Subcutaneous adipose tissue (tissue), 4 donors: ENCODE measurements around the gene XPA. TPM values are rescaled to one million over a fixed set of nuclear protein-coding genes. Genes with fewer than 3 reads are reported as not detected.

Experiments
- total RNA-seq, 4 donors: library from RNA; depleted of rRNA; stranded (reverse); fragments of >200 nt; gene quantifications; one replicate each; pipeline ENCODE4 v1.1.0, GENCODE V29; 2016
- TF ChIP-seq, protein P1 (sequence below): fragments of 450-650 bp; IDR thresholded peaks from one replicate; pipeline ENCODE4 v1.5.1; 2016; ENCODE audit warnings: low read depth, mild to moderate bottlenecking, control low read depth, antibody characterized with exemption, moderate library complexity

The XPA gene
- total RNA-seq, 4 donors from 2014 or later, result 15.1 to 18.7 (median 18.4) TPM

- TF ChIP-seq, protein P1, sequence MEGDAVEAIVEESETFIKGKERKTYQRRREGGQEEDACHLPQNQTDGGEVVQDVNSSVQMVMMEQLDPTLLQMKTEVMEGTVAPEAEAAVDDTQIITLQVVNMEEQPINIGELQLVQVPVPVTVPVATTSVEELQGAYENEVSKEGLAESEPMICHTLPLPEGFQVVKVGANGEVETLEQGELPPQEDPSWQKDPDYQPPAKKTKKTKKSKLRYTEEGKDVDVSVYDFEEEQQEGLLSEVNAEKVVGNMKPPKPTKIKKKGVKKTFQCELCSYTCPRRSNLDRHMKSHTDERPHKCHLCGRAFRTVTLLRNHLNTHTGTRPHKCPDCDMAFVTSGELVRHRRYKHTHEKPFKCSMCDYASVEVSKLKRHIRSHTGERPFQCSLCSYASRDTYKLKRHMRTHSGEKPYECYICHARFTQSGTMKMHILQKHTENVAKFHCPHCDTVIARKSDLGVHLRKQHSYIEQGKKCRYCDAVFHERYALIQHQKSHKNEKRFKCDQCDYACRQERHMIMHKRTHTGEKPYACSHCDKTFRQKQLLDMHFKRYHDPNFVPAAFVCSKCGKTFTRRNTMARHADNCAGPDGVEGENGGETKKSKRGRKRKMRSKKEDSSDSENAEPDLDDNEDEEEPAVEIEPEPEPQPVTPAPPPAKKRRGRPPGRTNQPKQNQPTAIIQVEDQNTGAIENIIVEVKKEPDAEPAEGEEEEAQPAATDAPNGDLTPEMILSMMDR, result no peak
These were observed 36.3 kb downstream of the XPA start for GRCh38 chr9:97660847-97661246.

- TF ChIP-seq, protein P1, result no peak
These were observed 36.8 kb downstream of the XPA start for GRCh38 chr9:97660340-97660739.

GRCh38 chr9:97659771-97660170, 37.4 kb downstream of the XPA start:
- TF ChIP-seq, protein P1, result no peak

DNA sequence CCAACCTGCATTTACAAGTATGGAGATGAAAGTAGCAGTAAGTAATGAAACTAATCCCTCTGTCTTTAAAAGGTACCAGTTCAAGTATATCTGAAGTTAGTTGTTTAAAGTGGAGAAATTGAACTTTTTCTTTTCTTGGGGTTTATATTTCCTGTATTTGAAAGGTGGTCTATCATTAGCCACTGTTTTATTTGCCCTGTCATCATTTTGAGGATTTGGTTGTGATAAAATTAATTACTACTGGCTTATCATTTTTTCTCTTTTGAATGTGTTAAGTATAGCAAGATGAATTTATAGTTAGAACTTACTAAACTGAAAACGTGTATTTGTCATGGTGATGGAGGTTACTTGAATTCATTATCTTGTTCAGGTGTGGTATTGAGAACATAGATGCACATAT, 38.4 kb downstream of the XPA start:
- TF ChIP-seq, protein P1, result no peak

GRCh38 chr9:97651646-97652045, 45.5 kb downstream of the XPA start:
- TF ChIP-seq, protein P1, result no peak

DNA sequence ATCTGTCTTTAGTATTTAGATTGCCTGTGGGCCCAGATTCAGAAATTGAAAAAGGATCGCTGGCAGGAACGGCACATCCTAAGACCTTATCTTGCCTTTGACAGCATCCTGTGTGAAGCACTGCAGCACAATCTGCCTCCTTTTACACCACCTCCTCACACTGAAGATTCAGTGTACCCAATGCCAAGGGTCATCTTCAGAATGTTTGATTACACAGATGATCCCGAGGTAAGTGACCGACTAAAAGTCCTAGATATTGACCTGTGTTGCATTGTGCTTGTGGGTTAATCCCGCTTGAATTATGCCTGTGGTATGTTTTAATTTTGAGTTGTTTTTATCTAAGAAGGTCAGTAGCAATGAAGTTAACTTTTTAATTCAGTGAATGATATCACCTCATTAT, 49.1 kb downstream of the XPA start:
- TF ChIP-seq, protein P1, result no peak

DNA sequence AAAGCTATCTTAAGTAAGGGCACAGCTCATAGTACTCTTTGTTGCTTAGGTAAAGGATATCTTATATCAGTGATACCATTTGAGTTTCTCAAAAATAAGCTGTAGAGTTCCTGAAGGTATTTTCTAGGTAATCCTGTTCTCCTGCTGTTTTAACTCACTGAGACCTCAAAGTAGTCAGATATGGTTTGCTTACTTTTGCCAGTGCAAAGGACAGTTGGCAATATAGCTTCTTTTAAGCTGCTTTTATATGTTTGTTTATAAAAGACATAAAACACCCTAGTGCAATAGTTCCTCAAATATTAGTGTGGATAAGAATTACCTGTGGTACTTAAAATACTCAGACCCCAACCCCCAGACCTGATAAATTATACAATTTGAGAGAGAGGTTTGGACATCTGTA, 51.4 kb downstream of the XPA start:
- TF ChIP-seq, protein P1, result no peak
